ENCODE data around the gene STX11.

STX11 gene

DNA sequence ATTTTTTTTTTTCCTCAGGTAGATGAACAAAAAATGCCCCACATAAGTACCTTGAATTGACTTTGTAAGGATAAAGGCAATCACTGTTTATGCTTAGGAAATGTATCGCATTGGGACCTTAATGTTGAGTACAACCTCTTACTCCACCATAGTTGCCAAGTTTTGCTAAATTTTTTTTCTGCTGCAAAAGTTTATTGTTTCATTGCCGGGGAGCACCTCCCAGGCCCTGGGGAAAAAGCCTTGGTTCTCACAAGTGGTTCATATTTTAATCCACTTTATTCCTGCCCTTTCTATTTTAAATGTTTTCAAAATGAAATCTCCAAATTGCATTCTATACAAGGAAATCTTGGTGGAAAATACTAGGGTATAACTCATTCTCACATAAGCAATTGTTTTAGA, 82.5 kb downstream of the STX11 start:
- H3K4me3 ChIP-seq (ENCODE audit: low read depth, low read length): no peak overlapping the region
- TF ChIP-seq, protein P1, sequence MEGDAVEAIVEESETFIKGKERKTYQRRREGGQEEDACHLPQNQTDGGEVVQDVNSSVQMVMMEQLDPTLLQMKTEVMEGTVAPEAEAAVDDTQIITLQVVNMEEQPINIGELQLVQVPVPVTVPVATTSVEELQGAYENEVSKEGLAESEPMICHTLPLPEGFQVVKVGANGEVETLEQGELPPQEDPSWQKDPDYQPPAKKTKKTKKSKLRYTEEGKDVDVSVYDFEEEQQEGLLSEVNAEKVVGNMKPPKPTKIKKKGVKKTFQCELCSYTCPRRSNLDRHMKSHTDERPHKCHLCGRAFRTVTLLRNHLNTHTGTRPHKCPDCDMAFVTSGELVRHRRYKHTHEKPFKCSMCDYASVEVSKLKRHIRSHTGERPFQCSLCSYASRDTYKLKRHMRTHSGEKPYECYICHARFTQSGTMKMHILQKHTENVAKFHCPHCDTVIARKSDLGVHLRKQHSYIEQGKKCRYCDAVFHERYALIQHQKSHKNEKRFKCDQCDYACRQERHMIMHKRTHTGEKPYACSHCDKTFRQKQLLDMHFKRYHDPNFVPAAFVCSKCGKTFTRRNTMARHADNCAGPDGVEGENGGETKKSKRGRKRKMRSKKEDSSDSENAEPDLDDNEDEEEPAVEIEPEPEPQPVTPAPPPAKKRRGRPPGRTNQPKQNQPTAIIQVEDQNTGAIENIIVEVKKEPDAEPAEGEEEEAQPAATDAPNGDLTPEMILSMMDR (IDR thresholded peaks at IDR 0.05; ENCODE audit: low read depth, low read length): no peak

DNA sequence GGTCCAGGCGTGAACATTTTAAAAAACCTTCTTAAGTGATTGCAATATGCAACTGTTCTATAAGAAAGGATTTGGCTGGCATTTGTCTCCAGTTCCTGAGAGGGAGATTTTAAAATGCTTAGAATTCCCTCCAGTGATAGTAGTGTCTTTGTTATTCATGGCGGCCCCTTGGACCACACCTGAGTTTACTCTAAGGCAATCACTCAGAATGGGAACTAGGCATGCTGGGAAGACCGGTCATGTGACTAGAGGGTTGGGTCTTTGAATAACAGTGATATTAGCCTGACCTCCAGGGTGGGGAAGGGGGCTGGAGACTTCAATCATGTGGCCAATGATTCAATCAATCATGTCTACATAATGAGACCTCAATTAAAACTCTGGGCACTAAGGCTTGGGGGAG, 84.1 kb downstream of the STX11 start:
- no peak overlapping the region for H3K4me3 ChIP-seq (ENCODE audit: low read depth, low read length)
- TF ChIP-seq, protein P1 (IDR thresholded peaks at IDR 0.05; ENCODE audit: low read depth, low read length): no peak

DNA sequence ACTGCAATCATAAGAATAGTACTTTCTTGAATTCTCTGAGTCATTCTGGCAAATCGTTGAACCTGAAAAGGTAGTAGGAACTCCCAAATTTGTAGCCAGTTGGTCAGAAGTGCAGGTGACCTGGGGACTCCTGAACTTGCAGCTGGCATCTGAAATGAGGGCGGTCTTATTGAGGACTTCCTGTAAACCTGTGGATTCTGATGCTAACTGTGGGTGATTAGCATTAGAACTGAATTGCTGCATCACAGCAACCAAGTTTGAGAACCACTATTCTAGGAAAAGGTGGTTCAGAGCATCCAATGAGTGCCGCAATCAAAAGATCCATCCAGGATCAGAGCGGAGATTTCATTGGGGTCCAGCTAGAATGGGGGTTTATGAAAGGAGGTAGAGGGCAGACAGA, 84.6 kb downstream of the STX11 start:
- TF ChIP-seq, protein P1 (IDR thresholded peaks at IDR 0.05; ENCODE audit: low read depth, low read length): no peak
- H3K4me3 ChIP-seq (ENCODE audit: low read depth, low read length): no peak overlapping the region
